Measurements from ENCODE around the gene MTMR3.
"Not testable (repeated sequence)": the region's sequence is repeated elsewhere in the genome, so short reads cannot be mapped to it uniquely, and the experiment has no call there.

Gene MTMR3

DNA sequence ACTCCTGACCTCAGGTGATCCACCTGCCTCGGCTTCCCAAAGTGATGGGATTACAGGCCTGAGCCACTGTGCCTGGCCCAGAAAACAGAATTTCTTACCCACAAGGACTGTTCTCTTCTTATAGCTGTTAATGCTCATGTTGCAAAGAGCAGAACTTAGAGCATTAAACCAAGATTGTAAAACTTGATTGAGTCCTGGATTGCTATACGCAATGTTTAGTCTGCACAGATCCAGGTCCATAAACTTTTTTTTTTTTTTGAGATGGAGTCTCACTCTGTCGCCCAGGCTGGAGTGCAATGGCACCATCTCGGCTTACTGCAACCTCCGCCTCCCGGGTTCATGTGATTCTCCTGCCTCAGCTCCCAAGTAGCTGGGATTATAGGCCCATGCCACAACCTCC lies 178.1 kb downstream of the MTMR3 start:
- DNase-seq, result not testable (repeated sequence)

DNA sequence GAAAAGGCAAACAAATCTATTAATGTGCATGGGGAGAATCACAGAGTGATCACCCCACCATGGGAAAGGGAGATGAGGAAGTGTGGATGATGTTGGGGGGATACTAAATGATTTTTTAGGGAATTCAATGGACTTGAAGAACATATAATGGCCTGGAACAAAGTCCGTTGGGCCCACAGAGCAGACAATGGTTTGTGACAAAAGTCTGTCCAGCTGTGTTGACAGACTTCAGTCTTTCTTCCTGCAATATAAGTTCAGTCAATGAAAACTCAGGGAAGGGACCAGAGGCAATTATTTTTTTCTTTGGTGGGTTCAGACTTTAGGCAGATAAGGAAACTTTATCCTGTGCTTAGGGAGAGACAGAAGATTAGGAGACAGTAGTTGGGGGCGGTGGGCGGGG lies 179.3 kb downstream of the MTMR3 start:
- DNase-seq, result no peak

DNA sequence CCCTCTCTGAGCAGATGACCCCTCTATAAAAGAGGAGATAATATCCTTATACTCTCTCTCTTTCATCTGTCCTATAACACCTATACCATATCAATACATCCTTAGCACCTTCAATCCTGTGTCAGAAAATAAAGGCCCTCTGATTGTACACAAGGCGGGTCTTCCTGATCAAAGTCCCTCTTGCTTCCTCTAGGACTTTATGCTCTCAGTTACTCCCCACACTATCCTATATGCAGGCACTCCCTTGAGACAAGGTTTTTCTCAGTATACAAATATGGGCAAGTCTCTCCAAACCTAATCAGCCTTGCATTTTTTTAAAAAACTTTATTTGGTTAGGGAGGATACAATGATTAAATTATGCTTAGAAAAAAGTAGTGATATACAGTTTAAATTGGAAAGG lies 180.0 kb downstream of the MTMR3 start:
- DNase-seq, result no peak

DNA sequence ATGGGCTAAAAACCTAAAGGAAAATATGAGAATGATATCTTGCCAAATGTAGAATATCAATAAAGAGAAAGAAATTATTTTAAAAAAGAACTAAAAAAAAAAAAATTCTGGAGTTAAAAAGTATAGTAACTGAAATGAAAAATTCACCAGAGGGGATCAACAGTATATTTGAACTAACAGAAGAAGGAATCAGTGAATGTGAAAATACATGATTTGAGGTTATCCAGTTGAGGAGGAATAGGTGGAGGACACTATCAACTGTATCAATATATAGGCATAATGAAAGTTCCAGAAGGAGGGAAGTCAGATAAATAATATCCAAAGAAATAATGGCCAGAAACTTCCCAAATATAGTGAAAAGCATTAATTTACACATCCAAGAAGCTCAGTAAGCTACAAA lies 181.2 kb downstream of the MTMR3 start:
- no peak for DNase-seq

DNA sequence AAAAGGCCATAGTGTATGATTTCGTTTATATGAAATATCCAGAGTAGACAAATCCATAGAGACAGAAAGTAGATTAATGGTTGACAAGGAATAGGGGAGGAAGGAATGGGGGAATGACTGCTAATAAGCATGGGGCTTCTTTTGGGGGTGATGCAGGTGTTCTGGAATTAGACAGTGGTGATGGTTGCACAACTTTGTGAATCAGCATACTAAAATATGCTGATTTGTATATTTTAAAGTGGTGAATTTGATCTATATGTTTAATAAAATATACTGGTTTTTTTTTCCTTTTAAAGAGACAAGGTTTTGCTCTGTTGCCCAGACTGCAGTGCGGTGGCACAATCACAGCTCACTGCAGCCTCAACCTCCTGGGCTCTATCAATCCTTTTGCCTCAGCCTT lies 190.8 kb downstream of the MTMR3 start:
- no peak for DNase-seq

DNA sequence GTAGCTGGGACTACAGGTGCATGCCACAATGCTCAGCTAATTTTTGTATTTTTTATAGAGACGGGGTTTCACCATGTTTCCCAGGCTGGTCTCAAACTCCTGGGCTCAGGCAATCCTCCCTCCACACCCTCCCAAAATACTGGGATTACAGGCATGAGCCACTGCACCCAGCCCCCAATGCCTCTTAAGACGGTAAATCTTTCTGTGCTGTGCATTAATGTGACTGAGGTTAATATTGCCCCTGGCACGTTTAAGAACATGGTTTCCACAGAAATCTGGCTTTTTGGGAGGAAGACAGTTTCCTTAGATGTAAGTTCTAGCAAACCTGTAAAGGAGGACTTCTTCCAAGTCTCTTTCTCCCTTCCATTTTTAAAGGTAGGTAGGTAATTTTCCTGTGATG lies 191.2 kb downstream of the MTMR3 start:
- no peak for DNase-seq

DNA sequence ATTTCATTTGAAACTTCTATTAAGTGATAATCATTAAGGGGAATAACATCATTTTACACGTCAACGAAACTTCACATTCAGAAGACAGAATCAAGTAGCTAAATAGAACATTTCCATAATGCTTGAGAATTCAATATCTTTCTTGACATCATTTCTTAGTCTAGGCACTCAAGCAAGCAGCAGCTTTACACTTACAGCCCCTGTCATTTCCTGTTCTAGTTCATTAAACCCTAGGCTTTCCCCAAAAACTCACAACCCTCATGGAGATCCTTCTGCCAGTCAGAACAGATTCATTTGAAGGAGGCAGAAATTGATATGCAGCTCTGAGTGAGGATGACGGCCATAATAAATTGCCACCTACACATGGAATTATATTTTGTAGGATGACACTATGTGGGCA lies 192.0 kb downstream of the MTMR3 start:
- DNase-seq, result no peak

DNA sequence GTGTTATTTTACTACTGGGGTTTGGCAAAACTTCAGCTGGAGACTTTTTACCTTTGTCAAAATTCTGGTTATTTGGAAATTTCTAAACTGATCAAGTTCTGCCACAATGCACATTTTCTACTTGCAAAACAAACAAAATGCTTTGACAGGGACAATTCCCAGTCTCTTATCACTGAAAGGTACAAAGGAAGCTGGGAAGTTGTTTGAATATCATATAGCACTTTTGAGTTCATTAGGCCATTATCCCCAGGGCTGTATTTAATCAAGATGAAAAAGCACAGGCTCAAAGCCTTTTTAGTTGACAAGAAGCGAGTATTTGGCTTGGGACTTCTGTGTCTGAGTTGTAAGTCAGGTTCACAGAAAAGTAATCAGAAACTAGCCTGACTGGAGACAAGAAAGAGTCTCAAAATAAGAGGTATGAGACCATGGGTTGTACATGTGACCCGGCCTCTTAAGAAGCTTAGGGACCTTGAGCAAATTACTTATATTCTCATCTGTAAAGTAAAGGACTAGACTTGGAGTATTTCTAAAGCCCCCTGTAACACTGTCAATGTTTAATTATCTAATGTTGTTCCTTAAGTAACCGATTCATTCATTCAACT lies 194.4 kb downstream of the MTMR3 start:
- DNase-seq, result no peak

DNA sequence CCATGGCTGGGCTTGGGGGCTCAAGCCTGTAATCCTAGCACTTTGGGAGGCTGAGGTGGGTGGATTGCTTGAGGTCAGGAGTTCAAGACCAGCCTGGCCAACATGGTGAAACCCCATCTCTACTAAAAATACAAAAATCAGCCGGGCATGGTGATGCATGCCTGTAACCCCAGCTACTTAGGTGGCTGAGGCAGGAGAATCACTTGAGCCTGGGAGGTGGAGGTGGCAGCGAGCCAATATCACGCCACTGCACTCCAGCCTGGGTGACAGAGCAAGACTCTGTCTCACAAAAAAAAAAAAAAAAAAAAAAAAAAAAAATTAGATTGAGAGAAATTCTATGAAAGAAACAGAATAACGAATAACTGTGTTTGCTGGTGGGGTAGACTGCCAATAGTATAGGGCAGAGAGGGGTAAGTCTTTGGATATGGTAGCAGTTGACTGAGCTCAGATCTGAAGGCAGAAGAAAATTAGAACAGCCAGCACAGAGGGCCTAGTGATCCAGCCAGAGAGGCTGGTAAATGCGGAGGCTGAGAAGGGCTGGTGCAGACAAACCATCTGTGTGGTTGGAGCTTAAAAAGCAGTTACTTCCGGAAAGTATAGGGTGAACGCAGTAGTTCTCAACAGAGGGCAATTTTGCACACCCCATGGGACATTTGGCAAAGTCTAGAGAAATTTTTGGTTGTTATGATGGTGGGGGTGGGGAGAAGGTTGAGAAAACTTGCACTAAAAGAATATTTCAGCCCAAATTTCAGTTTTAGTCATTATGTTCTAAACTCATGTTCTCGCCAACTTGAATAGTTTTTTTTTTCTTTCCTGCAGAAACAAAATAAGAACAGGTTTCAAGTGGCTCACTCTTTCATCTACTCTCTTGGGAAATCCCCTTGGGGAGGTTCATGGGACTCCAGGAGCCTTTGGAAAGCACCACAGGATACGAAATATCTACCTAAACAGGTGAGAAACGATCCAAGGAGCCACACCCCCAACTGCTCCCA lies 195.6 kb downstream of the MTMR3 start:
- no peak for DNase-seq

DNA sequence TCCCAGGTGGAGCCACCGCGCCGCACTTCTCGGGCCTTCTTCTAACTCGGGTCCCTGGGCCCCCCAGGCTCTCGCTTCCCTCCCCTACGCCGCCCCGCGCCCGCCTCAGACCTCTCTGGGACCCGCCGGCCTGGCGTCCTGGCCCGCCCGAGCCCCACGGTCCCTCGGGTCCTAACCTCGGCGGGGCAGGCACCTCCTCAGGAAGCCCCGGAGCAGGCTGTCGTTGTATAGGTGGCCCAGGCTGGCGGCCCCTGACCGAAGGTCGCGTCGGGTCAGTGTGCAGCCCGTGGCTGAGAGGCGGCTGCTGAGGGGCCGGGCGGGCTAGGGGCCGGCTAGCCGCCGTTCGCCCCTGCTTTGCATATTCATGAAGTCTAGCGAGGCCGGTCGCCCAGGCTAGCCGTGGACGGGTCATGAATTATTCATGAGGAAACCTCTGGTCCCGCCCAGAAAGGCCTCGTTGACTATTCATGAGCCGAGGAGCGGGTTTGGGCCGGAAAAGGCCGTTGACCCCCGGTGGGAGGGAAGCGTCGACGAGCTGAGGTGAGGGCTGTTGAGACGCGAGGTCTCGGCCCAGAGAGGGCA lies 197.1 kb downstream of the MTMR3 start, which contains the start of gene HORMAD2:
HORMAD2 (plus strand) TSS at position 513 of the 582 bp plus-strand sequence. CDS start 13,489 bp downstream, outside the sequence.
- peak; percentile 46 for DNase-seq

Data from midbrain (tissue), 1 donor.